ENCODE measurements around the gene HSD17B8. TPM values are rescaled to one million over a fixed set of nuclear protein-coding genes. Genes with fewer than 3 reads are reported as not detected.
A peak's percentile ranks its signal among the peaks of the same experiment; 100 is the strongest.

HSD17B8 gene
- total and polyA plus RNA-seq, 2 experiments from 2014 or later: 4.3 to 8.9 TPM

DNA sequence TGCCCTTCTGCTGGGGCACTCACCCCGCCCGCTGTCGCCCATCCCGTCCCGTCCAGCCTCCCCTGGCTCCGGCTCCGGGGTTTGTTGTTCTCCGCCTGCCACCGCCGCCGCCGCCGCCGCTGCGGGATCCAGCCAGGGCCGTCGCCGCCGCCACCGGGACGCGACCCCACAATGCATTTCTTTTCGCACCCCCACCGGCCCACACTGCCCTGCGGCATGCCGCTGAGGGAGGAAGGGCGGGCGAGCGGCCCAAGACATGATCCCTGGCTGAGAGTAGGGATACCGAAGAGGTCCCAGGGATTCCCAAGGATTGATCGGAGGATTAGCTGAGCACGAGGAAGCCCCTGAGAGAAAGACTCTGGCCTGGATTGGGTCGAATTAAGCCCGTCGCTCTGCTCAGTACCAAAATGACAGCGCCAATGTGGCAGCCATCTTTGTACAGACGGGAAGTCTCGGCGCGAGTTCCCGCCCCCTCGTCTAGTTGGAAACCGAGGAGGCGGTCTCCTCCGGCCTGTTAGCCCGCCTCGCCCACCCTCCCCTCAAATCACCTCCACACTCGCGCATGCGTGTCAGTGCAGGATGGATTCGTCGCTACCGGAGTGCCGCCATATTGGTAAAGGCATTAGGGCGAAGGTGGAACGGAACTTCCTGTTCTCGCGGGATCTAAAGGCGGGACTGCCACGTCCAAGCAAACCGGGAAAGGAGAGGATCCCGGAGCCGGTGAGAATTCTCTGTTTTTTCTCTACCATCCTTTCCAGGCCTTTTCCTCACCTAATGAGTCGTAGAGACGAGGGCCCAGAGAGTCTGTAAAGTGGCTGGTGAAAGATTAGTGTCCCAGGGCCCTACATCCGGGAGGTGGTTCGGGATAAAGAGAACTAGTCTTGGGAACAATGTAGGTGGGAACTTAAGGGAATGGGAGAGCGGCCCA is 4.0 kb upstream of the HSD17B8 start, which contains the start of the genes RXRB and SLC39A7:
Gene RXRB, minus strand, starts transcription at position 447 of the 928 bp plus-strand sequence. Its CDS starts 189 bp downstream, at position 258.
Gene SLC39A7, plus strand, starts transcription at position 649 of the 928 bp plus-strand sequence. CDS start 379 bp downstream, outside the sequence.
- peaks cover 6% of the 10 kb centered on the region for H3K27me3 ChIP-seq (ENCODE audit: insufficient read depth)
- no peaks in the 10 kb centered on the region for H3K9me2 ChIP-seq (ENCODE audit: insufficient read depth)
- DNase-seq (ENCODE audit: low spot score) (peak; percentile 99), ATAC-seq (peak; percentile 41)
- peak within 1 kb of the TSS; percentile 95 for H3K27ac ChIP-seq (ENCODE audit: low read depth)
- H3K36me3 ChIP-seq (ENCODE audit: insufficient read depth): peaks cover 11% of the 10 kb centered on the region; the same call in 1 of the 2 replicates
- peak within 1 kb of the TSS; percentile 100 for H3K4me3 Mint-ChIP-seq
- H3K79me2 ChIP-seq (replicated peaks; ENCODE audit: insufficient read depth): peaks cover 23% of the 10 kb centered on the region
- H4K20me1 ChIP-seq (replicated peaks; ENCODE audit: insufficient read depth): peaks cover 22% of the 10 kb centered on the region
- H3K4me1 ChIP-seq (ENCODE audit: insufficient read depth): peaks cover 23% of the 10 kb centered on the region
- peak; percentile 62 for TF ChIP-seq POLR2AphosphoS5 (IDR thresholded peaks at IDR 0.05; ENCODE audit: low read depth)
- TF ChIP-seq, protein P1, sequence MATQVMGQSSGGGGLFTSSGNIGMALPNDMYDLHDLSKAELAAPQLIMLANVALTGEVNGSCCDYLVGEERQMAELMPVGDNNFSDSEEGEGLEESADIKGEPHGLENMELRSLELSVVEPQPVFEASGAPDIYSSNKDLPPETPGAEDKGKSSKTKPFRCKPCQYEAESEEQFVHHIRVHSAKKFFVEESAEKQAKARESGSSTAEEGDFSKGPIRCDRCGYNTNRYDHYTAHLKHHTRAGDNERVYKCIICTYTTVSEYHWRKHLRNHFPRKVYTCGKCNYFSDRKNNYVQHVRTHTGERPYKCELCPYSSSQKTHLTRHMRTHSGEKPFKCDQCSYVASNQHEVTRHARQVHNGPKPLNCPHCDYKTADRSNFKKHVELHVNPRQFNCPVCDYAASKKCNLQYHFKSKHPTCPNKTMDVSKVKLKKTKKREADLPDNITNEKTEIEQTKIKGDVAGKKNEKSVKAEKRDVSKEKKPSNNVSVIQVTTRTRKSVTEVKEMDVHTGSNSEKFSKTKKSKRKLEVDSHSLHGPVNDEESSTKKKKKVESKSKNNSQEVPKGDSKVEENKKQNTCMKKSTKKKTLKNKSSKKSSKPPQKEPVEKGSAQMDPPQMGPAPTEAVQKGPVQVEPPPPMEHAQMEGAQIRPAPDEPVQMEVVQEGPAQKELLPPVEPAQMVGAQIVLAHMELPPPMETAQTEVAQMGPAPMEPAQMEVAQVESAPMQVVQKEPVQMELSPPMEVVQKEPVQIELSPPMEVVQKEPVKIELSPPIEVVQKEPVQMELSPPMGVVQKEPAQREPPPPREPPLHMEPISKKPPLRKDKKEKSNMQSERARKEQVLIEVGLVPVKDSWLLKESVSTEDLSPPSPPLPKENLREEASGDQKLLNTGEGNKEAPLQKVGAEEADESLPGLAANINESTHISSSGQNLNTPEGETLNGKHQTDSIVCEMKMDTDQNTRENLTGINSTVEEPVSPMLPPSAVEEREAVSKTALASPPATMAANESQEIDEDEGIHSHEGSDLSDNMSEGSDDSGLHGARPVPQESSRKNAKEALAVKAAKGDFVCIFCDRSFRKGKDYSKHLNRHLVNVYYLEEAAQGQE (IDR thresholded peaks at IDR 0.05; ENCODE audit: unreplicated experiment): peak; percentile 14
- no peak; the same call in 1 of the 2 replicates for TF ChIP-seq CREB1 (CRISPR knock-in tag; IDR thresholded peaks at IDR 0.05; ENCODE audit: low read depth)
- TF ChIP-seq, protein P2, sequence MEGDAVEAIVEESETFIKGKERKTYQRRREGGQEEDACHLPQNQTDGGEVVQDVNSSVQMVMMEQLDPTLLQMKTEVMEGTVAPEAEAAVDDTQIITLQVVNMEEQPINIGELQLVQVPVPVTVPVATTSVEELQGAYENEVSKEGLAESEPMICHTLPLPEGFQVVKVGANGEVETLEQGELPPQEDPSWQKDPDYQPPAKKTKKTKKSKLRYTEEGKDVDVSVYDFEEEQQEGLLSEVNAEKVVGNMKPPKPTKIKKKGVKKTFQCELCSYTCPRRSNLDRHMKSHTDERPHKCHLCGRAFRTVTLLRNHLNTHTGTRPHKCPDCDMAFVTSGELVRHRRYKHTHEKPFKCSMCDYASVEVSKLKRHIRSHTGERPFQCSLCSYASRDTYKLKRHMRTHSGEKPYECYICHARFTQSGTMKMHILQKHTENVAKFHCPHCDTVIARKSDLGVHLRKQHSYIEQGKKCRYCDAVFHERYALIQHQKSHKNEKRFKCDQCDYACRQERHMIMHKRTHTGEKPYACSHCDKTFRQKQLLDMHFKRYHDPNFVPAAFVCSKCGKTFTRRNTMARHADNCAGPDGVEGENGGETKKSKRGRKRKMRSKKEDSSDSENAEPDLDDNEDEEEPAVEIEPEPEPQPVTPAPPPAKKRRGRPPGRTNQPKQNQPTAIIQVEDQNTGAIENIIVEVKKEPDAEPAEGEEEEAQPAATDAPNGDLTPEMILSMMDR (conservative IDR thresholded peaks at IDR 0.05; ENCODE audit: low read depth in 2 of 2): no peak
- TF ChIP-seq, protein P3, sequence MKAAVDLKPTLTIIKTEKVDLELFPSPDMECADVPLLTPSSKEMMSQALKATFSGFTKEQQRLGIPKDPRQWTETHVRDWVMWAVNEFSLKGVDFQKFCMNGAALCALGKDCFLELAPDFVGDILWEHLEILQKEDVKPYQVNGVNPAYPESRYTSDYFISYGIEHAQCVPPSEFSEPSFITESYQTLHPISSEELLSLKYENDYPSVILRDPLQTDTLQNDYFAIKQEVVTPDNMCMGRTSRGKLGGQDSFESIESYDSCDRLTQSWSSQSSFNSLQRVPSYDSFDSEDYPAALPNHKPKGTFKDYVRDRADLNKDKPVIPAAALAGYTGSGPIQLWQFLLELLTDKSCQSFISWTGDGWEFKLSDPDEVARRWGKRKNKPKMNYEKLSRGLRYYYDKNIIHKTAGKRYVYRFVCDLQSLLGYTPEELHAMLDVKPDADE (IDR thresholded peaks at IDR 0.05): 0 out of 2 replicates have a peak, but pooled peaks have one; percentile 24
- peak; percentile 37; the same call in 1 of the 2 replicates for TF ChIP-seq ZNF114 (CRISPR knock-in tag; IDR thresholded peaks at IDR 0.05)
- H3K4me3 ChIP-seq: peak within 1 kb of the TSS; percentile 93
- H3K4me1 Mint-ChIP-seq: peaks cover 62% of the 10 kb centered on the region
- peaks cover 38% of the 10 kb centered on the region for H3K36me3 Mint-ChIP-seq (ENCODE audit: low read depth)
- peaks cover 37% of the 10 kb centered on the region for H3F3A ChIP-seq (replicated peaks; ENCODE audit: low read depth)
- peaks cover 22% of the 10 kb centered on the region for H3K27me3 Mint-ChIP-seq (ENCODE audit: insufficient read depth, low read depth, poor library complexity)
- peak within 1 kb of the TSS; percentile 99 for H3K27ac Mint-ChIP-seq
- H2AFZ ChIP-seq: peak within 1 kb of the TSS; percentile 98
- no peaks in the 10 kb centered on the region; the same call in 1 of the 3 replicates for H3K9me3 Mint-ChIP-seq
- peak within 1 kb of the TSS; percentile 98 for H3K4me2 ChIP-seq

Data from GM23338 (cell line).